ENCODE results near the gene MIDN.

Gene MIDN

DNA sequence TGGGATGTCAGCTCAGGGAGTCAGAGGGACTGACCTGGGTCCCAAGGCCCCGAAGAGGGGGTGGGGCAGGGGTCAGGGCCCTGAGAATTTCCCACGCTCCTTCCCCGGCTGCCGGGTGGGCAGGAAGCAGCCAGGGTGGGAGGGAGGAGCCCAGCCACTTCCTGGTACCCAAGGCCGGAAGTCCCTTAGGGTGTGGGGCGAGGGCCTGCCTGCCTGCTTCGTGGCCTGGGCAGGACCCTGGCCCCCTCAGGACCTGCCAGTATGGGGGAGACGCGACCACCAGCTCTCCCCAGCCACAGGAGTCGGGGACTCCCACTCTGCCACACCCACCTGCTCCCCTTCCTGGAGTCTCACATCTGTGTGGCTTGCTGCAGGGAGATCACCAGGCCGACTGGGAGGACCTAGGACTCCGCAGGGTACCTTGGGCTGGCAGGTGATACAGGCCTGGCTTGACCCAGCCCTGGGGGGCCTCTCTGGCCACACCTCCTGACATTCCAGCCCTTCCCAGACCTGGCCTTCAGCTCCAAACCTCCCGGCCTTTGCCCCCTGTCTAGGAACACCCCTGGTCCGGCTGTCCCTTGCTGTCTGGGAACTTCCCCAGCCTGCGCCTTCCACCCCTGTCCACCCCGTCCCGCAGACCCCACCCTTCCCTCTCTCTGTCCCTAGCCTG, 11.0 kb downstream of the MIDN start:
- peak; percentile 77 for DNase-seq

GRCh38 chr19:1259876-1260748, 11.7 kb downstream of the MIDN start:
- DNase-seq, result no peak

DNA sequence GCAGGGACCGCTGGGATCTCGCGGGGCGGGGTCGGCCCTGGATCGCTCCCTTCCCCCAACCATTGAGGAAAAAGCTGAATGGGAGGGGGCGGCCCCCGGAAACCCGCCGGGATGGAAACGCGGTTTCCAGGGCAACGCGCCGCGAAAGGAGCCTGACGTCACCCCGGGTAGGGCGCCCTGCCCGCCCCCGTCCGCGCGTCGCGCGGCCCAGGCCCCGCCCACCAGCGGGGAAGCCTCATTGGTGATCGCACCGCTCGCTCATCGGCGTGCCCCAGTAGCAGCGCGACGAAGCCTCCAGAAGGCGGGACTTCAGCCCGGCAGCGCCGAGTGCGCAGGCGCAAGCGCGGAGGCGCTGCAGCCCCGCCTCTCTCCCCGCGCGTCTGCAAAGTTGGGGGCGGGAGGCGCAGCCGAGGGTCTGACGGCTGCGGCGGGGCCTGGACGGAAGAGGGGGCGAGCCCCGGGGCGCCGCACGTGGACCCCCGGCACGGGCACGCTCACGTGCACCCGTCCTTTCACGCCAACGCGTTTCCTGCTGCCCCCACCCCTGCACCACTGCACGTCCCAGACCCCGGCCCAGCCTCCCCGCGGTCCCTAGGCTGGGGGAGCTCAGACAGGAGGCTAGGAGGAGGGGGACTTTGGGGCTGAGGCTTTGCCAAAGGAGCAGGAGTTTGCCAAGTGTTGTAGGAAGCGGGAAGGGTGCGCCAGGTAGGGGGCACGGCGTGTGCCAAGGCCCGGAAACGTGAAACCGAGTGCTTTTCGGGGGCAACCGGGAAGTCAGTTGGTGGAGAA, 12.6 kb downstream of the MIDN start:
- peak; percentile 98 for DNase-seq

DNA sequence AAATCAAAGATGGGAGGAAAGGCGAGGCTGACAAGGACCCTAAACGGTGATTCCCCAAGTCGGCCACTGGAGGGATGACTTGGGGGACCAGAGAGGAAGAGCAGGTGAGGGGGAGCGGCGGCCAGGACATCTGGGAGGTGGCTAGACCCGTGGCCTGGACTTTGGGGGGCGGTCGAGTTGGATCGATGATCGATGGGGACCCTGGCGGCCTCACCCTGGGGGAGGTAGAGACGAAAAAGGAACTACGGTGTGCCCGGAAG, 13.1 kb downstream of the MIDN start:
- no peak for DNase-seq

DNA sequence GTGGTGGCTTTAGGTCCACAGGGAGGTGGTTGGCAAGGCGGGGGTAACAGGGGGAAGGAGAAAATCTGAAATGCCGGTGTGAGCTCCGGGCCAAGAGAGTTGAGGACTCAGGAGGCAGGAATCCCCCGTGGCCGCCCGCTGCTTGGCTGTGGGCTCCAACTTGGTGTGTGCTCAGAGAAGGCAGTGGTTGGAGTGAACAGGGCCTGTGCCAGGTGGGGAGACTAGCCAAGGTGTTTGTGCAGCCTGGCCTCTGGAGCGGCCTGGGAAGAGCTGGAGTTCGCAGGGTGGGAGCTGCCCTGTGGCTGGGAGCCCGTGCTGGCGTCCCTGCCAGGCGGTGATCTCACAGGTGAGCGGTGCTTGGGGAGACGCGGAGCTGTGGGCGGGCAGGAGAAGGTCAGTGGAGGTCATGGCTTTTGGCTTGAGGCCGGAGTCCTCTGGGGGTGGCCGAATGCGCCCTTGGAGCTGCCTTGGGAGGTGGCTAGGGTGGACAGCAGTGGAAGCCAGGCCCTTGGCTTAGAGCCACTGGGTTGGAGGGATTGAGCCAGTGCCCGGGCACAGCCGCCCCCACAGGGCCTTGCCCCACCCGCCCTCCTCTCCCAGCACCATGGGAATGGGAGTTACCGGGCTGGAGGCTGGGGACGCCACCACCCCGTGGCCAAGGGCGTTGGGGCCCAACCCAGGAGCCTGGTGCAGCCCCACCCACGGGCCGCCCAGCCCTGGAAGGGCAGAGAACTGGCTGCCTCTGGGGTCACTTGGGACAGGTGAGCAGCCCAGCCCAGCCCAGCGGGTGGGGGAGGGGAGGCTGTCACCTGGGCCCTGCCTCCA, 13.6 kb downstream of the MIDN start:
- DNase-seq, result no peak

- DNase-seq, result no peak
Measured at GRCh38 chr19:1262623-1263123, 14.3 kb downstream of the MIDN start.

DNA sequence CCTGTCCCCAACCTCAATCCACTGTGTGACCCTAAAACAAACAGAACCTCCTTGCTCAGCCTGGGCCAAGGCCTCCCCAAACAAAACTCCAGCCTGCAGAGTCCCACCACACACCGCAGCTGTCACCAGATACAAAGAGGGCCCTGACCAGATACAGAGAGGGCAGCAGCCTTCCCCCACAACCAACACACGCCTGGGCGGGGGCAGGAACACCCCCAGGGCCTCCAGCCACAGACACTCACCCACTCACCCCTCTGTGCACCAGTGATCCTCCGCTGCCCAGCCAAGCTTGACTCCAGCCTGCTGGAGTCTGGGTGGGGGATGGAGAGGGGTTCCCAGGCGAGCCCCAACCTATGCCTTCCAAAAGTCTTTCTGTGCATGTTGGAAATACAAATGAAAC, 14.8 kb downstream of the MIDN start:
- no peak for DNase-seq

DNA sequence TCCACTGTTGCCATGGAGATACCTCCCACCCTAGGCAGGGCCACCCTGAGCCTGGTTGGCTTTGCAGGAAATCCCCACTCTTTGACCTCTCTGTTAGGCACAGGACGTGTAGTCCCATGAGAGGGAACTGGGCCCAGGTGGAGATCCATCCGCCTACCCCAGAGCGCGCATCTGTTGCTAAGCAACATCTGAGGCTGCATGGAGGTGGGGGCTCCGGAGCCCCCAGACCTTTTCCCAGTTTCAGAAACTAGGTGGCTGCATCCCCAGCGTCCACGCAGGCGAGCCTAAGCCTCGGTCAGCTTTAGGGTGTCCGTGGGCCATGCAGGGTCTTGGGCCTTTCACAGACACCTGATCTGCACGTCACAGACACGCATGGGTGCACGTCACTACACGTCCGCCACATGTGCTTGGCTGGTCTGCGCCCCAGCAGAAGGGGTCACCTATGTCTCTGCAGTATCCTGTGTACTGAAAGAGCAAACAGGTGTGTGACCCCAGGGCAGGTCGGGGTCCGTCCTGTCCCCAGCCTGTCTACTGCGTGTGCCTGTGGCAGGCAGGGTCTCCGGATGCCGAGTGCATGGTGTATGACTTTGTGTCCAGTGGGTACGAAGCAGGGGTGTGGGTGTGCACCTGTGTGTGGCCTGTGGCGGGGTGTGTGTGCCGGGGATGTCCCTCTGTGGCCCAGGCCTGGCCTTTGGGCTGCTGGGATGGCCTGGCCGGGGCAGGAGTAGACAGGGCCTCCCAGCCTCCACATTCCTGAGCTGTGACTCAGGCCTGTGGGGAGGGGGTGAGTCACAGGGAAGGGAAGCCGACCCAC, 16.6 kb downstream of the MIDN start:
- DNase-seq, result peak; percentile 97

DNA sequence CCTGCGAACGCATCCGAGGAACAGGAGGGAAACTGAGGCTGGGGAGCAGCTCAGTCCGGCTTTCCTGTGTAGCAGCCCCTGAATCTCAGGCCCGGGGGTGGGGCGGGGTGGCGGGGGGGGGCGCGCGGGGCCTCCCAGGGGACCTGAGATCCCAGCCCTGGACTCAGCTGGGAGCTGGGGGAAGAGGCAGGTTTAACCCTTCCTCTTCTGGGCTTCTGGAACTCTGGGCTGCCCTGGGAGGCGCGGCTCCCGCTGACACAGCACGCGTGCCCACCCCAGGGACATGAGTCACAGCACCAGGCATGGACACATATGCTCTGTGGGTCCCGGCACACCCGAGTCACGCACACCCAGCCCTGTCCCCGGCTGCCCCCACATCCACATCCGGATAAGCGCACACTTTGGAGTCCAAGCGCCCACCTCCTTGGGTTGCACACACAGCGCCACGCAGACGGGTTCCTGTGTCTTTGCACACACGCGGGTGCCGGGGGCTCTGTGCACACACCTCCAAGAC, 17.3 kb downstream of the MIDN start:
- no peak for DNase-seq

- peak; percentile 97 for DNase-seq
Measured at GRCh38 chr19:1266129-1266915, 17.9 kb downstream of the MIDN start.

- peak; percentile 80 for DNase-seq
Measured at GRCh38 chr19:1266916-1267476, 18.6 kb downstream of the MIDN start.

DNA sequence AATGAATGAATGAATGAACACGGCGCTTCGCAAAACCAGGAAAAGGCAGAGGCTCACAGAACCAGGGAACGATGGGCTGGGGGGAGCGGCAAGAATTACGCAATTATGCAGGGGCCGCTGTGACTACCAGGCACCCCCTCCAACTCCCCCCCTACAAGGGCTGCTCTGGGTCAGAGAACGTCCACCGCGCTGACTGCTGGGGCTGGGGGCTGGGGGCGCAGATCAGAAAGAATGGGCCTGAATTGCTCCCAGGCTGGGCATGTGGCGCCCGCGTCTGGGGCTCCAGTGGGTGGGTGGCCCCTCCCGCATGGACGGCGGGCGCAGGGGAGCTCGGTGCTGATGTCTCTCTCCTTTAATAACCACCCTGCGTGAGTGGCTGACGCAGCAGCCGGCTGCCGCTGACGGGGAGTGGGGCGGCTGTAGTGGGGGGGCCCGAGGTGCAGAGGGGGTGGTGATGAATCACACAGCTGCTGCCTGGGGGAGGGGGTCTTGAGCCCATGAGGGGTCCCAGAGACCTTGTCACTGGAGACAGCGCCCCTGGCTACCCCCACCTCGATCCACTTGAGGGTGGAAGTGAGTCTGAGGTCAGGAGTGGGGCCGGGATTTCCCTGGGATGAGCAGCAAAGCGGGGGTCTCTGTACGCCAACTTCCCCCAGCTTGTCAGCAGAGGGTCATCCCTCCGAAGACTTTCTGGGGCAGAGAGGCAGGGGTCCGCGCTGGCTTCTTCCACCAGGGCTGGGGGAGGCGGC, 19.3 kb downstream of the MIDN start:
- DNase-seq, result no peak

GRCh38 chr19:1268226-1269064, 20.1 kb downstream of the MIDN start:
- DNase-seq, result no peak

DNA sequence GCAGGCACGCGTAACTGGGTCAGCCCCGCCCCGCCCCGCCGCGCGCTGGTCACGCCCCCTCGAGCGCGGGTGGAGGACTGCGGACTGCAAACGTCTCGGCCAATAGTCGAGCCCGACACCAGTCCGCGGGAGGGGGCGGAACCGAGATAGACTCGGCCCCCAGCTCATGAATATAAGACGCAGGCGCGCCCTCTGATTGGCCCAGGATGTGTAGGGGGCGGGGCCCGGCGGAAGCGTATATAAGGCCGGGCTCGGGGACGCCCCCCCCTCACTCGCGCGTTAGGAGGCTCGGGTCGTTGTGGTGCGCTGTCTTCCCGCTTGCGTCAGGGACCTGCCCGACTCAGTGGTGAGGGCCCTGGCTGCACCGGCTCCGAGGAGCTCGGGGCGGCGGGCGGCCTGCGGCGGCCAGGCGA, 20.7 kb downstream of the MIDN start, which contains the start of gene CIRBP:
Gene CIRBP, plus strand, starts transcription at position 268 of the 413 bp plus-strand sequence. CDS start 1,602 bp downstream, outside the sequence.
- peak; percentile 99 for DNase-seq

DNA sequence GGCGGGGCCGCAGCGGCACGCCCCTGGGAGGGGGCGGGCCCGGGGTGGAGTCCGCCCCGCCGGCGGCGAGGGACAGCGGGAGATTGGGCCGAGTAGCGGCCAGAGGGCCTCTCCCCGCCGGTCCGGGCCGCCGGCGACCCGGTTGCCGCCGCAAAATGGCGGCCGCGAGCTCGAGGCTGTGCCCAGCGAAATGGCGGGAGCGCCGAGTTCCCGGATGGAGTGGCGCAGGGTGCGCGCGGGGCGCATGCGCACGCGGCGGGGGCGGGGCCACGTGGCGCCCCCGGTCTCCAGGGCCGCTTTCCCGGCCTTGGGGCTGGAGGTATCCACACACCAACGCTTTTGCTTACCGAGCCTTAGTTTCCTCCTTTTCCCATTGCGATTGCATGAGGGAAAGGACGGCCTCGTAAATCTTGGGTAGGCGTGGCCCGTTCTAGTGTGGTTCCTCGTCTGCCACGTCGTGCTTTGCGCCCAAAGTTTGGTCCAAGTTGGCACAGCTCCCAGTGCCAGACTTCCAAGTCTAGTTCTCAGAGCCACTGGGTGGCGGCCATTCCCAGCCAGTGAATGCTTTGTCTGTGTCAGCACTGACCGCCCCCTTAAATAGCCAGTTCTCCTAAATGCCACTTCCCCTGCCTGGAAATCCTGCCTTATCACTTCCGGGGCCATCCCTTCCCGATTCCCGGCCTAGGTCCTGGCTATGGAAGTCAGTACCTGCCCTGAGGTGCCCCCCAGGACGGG, 21.3 kb downstream of the MIDN start:
- DNase-seq, result peak; percentile 95

- DNase-seq, result no peak
Measured at GRCh38 chr19:1270213-1270853, 21.9 kb downstream of the MIDN start.

GRCh38 chr19:1270854-1271527, 22.6 kb downstream of the MIDN start:
- no peak for DNase-seq

Data from 8988T (cell line).